Measurements from ENCODE around the gene PGBD2.

DNA sequence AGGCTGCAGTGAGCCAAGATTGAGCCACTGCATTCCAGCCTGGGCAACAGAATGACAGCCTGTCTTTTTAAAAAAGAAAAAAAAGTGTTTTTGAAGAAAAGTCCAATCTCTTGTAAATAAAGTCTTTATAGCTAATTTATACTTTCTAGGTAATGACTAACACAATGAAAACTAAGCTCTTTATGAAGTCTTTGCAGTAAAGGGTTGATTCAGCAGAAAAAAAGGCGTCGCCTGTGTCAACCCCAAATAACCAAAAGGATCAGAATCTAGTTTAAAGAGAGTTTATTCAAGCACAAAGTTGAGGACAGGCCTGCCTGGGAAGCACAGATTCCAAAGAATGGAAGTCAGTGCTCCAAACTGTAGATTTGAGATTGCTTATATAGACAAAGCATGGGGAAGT lies 14.3 kb upstream of the PGBD2 start:
- TF ChIP-seq POLR2AphosphoS5 (IDR thresholded peaks at IDR 0.05; ENCODE audit: low read depth, low read length) (no peak), POLR2A (IDR thresholded peaks at IDR 0.05; ENCODE audit: low read depth, low read length) (no peak), TAF1 (IDR thresholded peaks at IDR 0.05; ENCODE audit: low read depth, low read length) (no peak), SPI1 (IDR thresholded peaks at IDR 0.05; ENCODE audit: low read depth, low read length) (no peak), PAX5 (IDR thresholded peaks at IDR 0.05; ENCODE audit: insufficient read depth, low read length, severe bottlenecking) (no peak)

All from GM12891 (cell line).